Body of pancreas (tissue), 4 donors: ENCODE results near the gene GLP2R.

Source experiments
- POLR2A ChIP-seq, 3 donors: fragments of 450-650 bp; IDR thresholded peaks; one replicate each; pipeline ENCODE4 v1.6.1; 2016; ENCODE audit warnings: antibody characterized with exemption in 3 of 3, mild to moderate bottlenecking in 2 of 3
- TF ChIP-seq, protein P1 (sequence below), 7 experiments: fragments of 450-650 bp in 4 of 7; fragments of 200-600 bp in 3 of 7; sonication (generic) in 3 of 7; IDR thresholded peaks; one replicate each; pipeline ENCODE4 v1.5.1; 2016 to 2019; ENCODE audit warnings: antibody characterized with exemption in 7 of 7

DNA sequence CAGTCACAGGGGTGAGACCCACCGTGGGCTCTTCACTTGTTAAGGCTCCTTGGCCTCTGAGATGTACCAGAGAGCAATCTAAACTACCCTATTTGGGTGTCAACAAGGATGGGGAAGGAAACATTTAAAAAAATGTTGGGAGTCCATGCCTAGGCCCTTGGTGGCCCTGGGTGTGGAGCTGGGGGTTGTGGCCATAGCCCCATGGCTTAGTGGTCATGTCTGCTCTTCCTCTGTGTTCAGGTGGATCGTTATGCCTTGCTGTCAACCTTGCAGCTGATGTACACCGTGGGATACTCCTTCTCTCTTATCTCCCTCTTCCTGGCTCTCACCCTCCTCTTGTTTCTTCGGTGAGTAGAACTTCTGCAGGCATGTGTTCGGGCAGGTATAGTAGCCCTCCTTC lies 28.5 kb downstream of the GLP2R start:
- TF ChIP-seq, protein P1, sequence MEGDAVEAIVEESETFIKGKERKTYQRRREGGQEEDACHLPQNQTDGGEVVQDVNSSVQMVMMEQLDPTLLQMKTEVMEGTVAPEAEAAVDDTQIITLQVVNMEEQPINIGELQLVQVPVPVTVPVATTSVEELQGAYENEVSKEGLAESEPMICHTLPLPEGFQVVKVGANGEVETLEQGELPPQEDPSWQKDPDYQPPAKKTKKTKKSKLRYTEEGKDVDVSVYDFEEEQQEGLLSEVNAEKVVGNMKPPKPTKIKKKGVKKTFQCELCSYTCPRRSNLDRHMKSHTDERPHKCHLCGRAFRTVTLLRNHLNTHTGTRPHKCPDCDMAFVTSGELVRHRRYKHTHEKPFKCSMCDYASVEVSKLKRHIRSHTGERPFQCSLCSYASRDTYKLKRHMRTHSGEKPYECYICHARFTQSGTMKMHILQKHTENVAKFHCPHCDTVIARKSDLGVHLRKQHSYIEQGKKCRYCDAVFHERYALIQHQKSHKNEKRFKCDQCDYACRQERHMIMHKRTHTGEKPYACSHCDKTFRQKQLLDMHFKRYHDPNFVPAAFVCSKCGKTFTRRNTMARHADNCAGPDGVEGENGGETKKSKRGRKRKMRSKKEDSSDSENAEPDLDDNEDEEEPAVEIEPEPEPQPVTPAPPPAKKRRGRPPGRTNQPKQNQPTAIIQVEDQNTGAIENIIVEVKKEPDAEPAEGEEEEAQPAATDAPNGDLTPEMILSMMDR (IDR thresholded peaks at IDR 0.05): no peak
- TF ChIP-seq POLR2A (IDR thresholded peaks at IDR 0.05): no peak
